AG10803 (cell line): ENCODE measurements around the gene CFDP1.

ENCODE experiments used
- DNase-seq: peaks from one replicate; pipeline ENCODE4 v3.0.0; 2010; ENCODE audit warnings: low read depth
- H3K4me3 ChIP-seq: 2 replicates; pipeline ENCODE4 v1.5.1; 2011; ENCODE audit warnings: mild to moderate bottlenecking, low read length, control low read depth
- TF ChIP-seq, protein P1 (sequence below): conservative IDR thresholded peaks from 2 replicates; pipeline ENCODE4 v1.5.1; 2011; ENCODE audit warnings: mild to moderate bottlenecking, low read length, control low read depth, inconsistent platforms

Gene CFDP1

DNA sequence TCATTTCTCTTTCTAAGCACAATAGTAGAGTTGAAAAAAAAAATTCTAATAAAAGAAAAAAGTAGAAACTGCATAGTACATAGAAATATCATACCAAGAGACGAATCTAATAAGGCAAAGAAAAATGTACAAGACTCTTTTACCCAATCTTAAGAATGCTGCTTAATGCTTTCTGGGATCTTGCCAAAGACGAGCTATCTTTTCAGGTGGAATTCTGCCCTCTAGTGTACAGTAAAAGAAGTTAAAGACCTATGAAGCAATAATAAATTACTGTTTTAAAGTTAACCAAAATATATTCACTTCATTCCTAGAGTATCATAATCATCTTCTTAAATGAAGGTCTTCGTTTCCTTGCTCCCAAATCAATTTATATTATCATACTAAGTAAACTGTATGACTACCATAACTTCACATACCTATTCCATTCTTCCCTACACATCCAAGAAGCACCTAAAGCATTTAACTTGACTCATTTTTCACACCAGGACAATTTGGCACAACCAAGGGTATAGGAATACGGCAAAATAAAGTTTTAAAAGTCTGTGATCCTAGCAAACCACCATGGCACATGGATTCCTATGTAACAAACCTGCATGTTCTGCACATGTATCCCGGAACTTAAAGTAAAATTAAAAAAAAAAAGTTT, 47.7 kb downstream of the CFDP1 start:
- TF ChIP-seq, protein P1, sequence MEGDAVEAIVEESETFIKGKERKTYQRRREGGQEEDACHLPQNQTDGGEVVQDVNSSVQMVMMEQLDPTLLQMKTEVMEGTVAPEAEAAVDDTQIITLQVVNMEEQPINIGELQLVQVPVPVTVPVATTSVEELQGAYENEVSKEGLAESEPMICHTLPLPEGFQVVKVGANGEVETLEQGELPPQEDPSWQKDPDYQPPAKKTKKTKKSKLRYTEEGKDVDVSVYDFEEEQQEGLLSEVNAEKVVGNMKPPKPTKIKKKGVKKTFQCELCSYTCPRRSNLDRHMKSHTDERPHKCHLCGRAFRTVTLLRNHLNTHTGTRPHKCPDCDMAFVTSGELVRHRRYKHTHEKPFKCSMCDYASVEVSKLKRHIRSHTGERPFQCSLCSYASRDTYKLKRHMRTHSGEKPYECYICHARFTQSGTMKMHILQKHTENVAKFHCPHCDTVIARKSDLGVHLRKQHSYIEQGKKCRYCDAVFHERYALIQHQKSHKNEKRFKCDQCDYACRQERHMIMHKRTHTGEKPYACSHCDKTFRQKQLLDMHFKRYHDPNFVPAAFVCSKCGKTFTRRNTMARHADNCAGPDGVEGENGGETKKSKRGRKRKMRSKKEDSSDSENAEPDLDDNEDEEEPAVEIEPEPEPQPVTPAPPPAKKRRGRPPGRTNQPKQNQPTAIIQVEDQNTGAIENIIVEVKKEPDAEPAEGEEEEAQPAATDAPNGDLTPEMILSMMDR: peak; percentile 60
- peak; percentile 90 for DNase-seq
- H3K4me3 ChIP-seq: no peak overlapping the region

DNA sequence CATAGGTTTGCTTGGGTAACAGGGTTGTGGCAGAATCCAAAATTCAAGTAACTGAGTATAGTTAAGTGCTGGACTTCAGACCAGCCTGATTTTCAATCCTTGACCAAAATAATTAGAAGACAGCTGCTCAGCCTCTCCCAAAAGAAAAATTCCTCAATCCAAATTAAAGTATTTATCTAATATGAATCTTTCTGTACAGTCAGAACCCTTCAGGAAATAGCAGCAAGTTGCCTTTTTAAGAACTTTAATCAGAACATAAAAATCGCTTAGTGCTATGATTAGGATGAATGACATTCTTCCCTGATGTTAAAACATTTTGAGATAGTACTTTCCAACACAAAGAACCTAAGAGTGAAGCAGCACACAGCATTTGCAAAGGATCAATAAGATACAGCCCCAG, 50.2 kb downstream of the CFDP1 start:
- DNase-seq: no peak
- H3K4me3 ChIP-seq: no peak overlapping the region

DNA sequence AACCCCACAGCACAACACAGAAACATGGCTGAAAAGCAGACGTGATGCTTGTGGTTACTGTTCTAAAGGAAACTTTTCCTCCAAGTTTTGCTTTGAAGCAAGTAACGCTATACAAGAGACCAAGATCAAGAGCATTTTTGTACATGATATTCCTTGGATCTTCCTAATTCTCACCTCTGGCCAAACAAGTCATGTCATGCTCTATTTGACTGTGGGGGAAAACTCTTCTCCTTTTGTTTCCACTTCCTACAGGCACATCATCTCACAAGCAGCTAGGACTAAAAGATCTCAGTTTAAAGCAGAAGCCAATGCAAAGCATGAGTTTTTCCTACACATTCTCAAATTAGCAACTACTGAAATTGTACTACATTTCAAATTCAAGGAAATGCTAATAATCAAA, 50.7 kb downstream of the CFDP1 start:
- TF ChIP-seq, protein P1: no peak
- H3K4me3 ChIP-seq: no peak overlapping the region
- no peak for DNase-seq

More for the DNA sequence above, 50.2 kb downstream of the CFDP1 start:
- TF ChIP-seq, protein P1: no peak

DNA sequence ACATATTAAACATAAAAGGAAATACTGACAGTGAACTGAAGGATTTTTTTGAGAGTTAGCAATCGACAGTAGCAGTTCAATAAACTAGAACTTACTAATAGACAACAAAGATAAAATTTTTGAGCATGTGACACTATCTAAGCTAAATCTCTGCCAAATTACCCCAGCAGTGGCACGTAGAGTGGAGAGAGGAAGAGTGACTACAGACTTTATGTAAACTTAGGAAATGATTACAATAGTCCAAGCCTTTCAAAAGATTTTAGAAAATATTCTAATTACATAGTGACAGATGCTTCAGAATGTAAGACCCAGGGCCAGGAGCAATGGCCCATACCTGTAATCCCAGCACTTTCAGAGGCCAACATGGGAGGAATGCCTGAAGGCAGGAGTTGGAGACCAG, 52.4 kb downstream of the CFDP1 start:
- TF ChIP-seq, protein P1: no peak
- peak; percentile 43 for DNase-seq
- no peak overlapping the region for H3K4me3 ChIP-seq

DNA sequence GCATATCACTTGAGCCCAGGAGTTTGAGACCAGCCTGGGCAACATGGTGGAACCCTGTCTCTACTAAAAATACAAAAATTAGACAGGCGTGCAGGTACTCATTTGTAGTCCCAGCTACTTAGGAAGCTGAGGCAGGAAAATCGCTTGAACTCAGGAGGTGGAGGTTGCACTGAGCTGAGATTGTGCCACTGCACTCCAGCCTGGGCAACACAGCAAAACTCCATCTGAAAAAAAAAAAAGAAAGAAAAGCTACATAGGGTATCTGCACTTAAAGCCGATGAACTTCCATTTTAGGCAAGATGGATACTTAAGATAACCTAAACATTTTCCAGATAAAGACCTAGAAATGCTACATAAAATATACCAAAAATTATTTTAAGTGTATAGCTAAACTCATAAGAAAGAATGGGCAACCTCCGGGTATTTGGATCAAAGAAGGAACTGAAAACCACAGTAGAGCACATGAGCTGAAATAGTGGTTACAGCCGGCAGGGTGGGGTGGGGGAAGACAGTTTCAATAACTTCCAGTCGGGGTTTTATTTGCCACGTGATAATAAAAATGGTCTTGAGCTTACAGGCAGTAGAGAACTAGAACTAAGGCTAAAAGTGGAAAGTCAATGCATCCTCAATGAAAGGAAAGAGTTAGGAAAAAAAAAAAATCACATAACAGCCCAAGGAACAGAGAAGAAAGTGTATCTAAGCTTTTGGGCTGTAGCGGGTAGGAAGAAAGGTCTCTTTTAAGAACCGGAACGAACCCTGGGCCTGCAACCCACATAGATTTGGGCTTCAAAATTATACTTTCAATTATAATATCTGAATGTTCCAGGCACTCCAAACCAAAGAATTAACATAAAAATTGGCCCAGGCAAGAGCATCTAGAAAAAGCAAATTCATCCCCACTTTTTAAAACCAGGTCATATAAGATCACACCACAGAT, 53.1 kb downstream of the CFDP1 start:
- DNase-seq: no peak
- H3K4me3 ChIP-seq: no peak overlapping the region

DNA sequence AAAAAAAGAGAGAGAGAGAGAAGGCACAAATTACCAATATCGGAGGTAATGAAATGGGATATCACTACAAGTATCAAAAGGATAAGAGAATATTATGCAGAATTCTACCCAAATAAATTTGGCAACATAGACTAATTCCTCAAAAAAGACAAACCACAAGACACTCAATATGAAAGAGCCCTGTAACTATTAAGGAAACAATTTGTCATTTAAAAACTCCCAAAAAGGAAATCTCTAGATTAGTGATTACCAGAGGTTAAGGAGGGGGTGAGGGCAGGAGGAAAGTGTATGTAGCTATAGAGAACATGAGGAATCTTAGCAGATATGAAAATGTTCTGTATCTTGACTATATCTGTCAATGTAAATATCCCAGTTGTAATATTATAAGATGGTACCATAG, 54.0 kb downstream of the CFDP1 start:
- DNase-seq: no peak
- H3K4me3 ChIP-seq: no peak overlapping the region
- TF ChIP-seq, protein P1: no peak

More for the DNA sequence above, 53.1 kb downstream of the CFDP1 start:
- TF ChIP-seq, protein P1: no peak
